ENCODE measurements around the gene PADI4. TPM values are rescaled to one million over a fixed set of nuclear protein-coding genes. Genes with fewer than 3 reads are reported as not detected.

Gene PADI4
- total RNA-seq, 1 donor from 2014 or later = not detected

GRCh38 chr1:17306407-17306806, 1.6 kb upstream of the PADI4 start:
- TF ChIP-seq, protein P1, sequence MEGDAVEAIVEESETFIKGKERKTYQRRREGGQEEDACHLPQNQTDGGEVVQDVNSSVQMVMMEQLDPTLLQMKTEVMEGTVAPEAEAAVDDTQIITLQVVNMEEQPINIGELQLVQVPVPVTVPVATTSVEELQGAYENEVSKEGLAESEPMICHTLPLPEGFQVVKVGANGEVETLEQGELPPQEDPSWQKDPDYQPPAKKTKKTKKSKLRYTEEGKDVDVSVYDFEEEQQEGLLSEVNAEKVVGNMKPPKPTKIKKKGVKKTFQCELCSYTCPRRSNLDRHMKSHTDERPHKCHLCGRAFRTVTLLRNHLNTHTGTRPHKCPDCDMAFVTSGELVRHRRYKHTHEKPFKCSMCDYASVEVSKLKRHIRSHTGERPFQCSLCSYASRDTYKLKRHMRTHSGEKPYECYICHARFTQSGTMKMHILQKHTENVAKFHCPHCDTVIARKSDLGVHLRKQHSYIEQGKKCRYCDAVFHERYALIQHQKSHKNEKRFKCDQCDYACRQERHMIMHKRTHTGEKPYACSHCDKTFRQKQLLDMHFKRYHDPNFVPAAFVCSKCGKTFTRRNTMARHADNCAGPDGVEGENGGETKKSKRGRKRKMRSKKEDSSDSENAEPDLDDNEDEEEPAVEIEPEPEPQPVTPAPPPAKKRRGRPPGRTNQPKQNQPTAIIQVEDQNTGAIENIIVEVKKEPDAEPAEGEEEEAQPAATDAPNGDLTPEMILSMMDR (IDR thresholded peaks at IDR 0.05; ENCODE audit: insufficient read depth, low read length, poor library complexity, severe bottlenecking) = no peak
- DNase-seq (ENCODE audit: low read depth) = no peak
- H3K27me3 ChIP-seq (ENCODE audit: control insufficient read depth, insufficient read depth, low read length) = peaks cover 2% of the 10 kb centered on the region
- H3K36me3 ChIP-seq (ENCODE audit: control insufficient read depth, insufficient read depth, low read length) = no peaks in the 10 kb centered on the region
- H3K4me3 ChIP-seq (ENCODE audit: low read depth, low read length) = no peak overlapping the region

- H3K36me3 ChIP-seq (ENCODE audit: control insufficient read depth, insufficient read depth, low read length) = no peaks in the 10 kb centered on the region
- TF ChIP-seq, protein P1 (IDR thresholded peaks at IDR 0.05; ENCODE audit: insufficient read depth, low read length, poor library complexity, severe bottlenecking) = no peak
- H3K27me3 ChIP-seq (ENCODE audit: control insufficient read depth, insufficient read depth, low read length) = peaks cover 2% of the 10 kb centered on the region
- no peak for DNase-seq (ENCODE audit: low read depth)
- H3K4me3 ChIP-seq (ENCODE audit: low read depth, low read length) = no peak overlapping the region
Observed at GRCh38 chr1:17306921-17307320, 1.1 kb upstream of the PADI4 start.

- no peak for DNase-seq (ENCODE audit: low read depth)
- TF ChIP-seq, protein P1 (IDR thresholded peaks at IDR 0.05; ENCODE audit: insufficient read depth, low read length, poor library complexity, severe bottlenecking) = no peak
- peaks cover 2% of the 10 kb centered on the region for H3K27me3 ChIP-seq (ENCODE audit: control insufficient read depth, insufficient read depth, low read length)
- no peak overlapping the region for H3K4me3 ChIP-seq (ENCODE audit: low read depth, low read length)
- H3K36me3 ChIP-seq (ENCODE audit: control insufficient read depth, insufficient read depth, low read length) = no peaks in the 10 kb centered on the region
Observed at GRCh38 chr1:17307329-17307728, 668 bp upstream of the PADI4 start.

DNA sequence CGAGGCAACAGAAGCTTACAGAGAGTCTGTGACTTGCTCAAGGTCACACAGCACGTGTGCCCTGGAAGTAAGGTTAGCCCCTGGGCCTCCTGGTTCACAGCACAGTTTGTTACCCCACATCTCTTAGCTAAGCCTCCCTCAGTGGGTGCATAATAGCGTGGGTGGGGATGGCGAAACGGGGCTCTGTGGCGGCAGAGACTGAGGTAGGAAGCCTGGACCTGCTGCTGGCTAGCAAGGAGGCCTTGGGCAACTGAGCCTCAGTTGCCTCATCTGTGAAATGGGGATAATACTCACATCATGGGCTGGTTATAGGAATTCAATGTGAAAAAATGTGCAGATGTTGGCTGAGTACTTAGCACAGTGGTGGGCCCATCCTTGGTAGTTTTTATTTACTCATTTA, 596 bp downstream of the PADI4 start:
- H3K27me3 ChIP-seq (ENCODE audit: control insufficient read depth, insufficient read depth, low read length) = peaks cover 4% of the 10 kb centered on the region
- TF ChIP-seq, protein P1 (IDR thresholded peaks at IDR 0.05; ENCODE audit: insufficient read depth, low read length, poor library complexity, severe bottlenecking) = no peak
- no peak for DNase-seq (ENCODE audit: low read depth)
- no peaks in the 10 kb centered on the region for H3K36me3 ChIP-seq (ENCODE audit: control insufficient read depth, insufficient read depth, low read length)
- no peak overlapping the region for H3K4me3 ChIP-seq (ENCODE audit: low read depth, low read length)

- no peak for DNase-seq (ENCODE audit: low read depth)
- Histone ChIP-seq H3K27me3 (ENCODE audit: control insufficient read depth, insufficient read depth, low read length) (peaks cover 4% of the 10 kb centered on the region), H3K36me3 (ENCODE audit: control insufficient read depth, insufficient read depth, low read length) (no peaks in the 10 kb centered on the region), H3K4me3 (ENCODE audit: low read depth, low read length) (no peak overlapping the region)
- TF ChIP-seq, protein P1 (IDR thresholded peaks at IDR 0.05; ENCODE audit: insufficient read depth, low read length, poor library complexity, severe bottlenecking) = no peak
Observed at GRCh38 chr1:17309426-17310067, 1.6 kb downstream of the PADI4 start.

DNA sequence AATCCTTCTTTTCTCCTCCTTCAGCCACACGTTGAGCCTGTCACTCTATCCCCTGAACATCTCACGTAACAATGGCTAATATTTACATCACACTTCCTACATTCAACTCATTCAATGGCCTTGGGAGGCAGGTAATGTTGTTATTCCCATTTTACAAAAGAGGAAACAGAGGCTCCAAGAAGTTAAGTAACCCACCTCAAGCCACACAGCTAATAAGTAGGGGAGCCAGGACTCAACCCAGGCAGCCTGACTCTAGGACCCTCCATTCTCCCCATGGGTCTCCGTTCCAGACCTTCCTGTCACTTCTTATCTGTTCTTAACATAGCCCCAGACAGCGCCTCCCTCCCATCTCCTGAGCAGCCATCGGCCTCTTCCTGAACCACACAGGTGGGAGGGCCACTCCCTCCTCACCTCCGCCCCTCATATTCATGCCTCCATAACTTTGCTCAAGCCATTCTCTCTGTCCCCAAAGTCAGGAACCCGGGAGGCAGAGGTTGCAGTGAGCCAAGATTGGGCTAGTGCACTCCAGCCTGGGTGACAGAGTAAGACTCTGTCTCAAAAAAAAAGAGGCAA, 2.2 kb downstream of the PADI4 start:
- Histone ChIP-seq H3K27me3 (ENCODE audit: control insufficient read depth, insufficient read depth, low read length) (peaks cover 4% of the 10 kb centered on the region), H3K36me3 (ENCODE audit: control insufficient read depth, insufficient read depth, low read length) (no peaks in the 10 kb centered on the region), H3K4me3 (ENCODE audit: low read depth, low read length) (no peak overlapping the region)
- DNase-seq (ENCODE audit: low read depth) = no peak
- TF ChIP-seq, protein P1 (IDR thresholded peaks at IDR 0.05; ENCODE audit: insufficient read depth, low read length, poor library complexity, severe bottlenecking) = no peak

Measured in kidney epithelial cell (primary cell).